ENCODE results near the gene MYOT.
A peak's percentile ranks its signal among the peaks of the same experiment; 100 is the strongest.
"Not testable (repeated sequence)": the region's sequence is repeated elsewhere in the genome, so short reads cannot be mapped to it uniquely, and the experiment has no call there.

The MYOT gene, protein sequence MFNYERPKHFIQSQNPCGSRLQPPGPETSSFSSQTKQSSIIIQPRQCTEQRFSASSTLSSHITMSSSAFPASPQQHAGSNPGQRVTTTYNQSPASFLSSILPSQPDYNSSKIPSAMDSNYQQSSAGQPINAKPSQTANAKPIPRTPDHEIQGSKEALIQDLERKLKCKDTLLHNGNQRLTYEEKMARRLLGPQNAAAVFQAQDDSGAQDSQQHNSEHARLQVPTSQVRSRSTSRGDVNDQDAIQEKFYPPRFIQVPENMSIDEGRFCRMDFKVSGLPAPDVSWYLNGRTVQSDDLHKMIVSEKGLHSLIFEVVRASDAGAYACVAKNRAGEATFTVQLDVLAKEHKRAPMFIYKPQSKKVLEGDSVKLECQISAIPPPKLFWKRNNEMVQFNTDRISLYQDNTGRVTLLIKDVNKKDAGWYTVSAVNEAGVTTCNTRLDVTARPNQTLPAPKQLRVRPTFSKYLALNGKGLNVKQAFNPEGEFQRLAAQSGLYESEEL

DNA sequence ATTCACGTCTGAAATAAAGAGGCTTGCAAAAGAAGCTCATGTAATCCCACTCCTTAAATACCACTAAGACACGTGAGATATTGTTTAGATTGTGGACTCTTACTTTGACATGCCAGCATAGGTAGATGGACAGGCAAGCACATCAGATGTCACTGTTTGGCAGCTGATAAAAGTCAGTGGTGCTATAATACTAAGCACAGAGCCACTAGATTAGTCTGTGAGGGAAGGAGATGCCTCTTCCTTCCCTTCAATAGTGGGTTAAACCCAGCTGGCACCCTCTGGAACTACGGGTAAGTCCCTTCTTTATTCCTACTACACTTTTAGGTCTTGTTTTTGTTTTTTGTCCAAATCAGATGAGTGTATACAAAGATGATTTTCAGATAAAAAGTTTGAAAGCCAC lies at the start of gene MYOT:
MYOT (plus strand) TSS at position 197 of the 400 bp plus-strand sequence. CDS start 2,792 bp downstream, outside the sequence.
- DNase-seq (ENCODE audit: low spot score) = no peak

DNA sequence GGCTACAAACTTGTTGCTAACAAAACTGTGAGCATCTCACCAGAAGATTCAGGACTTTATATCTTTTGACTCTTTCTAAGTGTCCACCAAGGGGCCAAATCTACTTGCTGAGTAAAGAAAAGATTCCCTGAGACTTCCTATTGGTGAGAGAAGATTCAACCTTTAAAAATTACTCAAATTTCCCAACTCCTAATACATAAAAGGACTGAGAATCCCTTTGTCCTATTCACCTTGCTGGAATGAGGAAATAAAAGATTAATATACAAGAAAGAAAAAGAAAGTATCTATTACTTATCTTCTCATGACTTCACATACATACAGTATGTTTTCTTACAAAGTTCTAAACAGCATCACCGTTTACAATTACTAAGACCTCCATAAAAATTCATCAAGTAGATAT lies 47.9 kb upstream of the MYOT start:
- DNase-seq (ENCODE audit: low spot score) = no peak

DNA sequence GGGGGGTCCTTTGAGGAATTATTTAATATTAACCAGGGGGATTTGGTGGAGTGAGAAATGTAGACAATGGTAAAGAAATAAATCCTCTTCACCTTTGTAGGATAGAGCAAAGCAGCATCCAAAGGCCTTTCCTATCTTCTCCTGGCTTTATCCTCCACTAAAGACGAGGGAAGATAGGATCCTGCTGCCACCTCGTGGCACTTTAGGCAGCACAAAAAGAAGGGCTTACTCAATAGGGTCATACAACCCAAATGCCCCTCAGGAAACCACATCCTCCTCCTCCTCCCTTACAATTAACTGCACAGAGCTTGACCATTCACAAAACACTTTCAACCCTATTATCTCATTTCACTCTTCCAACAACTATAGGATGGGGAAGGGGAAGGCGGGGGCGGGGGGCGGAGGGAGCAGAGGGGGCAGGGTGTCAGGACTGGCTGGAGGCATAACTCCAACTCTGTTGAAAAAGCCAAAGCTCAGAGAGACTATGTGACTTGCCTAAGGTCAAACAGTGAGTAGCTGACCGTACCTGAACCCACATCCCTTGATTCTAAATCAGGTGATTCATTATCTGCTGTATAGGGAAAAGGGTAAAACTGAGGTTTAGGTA lies 45.4 kb upstream of the MYOT start:
- DNase-seq (ENCODE audit: low spot score) = peak; percentile 71

DNA sequence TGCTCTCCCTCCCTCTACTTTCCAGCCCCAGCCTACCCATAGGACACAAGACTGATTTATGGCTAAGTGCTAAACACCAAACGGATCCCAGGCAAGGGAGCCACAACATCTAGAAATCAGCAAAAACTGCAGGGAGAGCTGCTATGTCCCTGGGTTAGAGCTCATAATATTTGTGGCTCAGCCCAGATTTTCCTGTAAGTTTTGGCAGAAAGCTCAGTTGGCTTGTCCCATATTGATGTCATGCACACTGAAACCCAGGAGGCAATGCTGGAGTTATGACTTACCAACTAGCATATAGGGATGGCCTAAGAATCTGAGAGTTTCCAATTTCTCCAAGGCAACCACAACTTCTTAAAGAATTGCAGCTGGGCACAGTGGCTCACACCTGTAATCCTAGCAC lies 44.7 kb upstream of the MYOT start:
- DNase-seq (ENCODE audit: low spot score) = no peak

DNA sequence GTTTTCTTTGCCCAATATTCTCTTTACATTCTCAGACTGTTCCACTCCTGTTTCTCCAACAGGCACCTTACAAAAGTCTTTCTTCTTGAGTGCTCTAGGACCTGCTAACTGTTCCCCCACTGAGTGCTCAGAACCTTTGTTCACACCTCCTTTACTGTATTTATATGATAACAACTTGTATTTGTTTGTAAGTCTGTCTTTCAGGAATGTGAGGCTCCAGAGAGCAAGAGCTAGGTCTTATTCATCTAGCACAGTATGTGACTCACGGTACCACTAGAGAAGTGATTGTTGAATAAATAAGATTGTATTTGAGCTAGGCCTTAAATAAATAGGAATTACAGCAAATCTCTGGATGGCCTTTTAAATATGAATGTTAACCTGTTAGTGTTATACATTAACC lies 42.5 kb upstream of the MYOT start:
- no peak for DNase-seq (ENCODE audit: low spot score)

DNA sequence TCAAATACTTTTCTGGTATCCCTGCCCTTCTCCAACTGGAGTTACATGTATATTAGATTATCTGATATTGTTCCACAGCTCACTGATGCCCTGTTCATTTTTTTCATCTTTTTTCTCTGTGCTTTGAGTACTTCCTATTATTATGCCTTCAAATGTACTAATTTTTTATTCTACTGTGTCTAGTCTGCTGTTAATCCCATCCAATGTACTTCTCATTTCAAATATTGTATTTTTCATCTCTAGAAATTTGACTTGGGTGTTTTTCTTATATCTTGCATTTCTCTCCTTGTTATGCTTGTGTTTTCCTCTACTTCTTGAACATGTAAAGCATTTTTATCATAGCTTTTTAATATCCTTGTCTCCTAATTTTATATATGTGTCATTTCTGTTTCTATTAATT lies 41.6 kb upstream of the MYOT start:
- no peak for DNase-seq (ENCODE audit: low spot score)

DNA sequence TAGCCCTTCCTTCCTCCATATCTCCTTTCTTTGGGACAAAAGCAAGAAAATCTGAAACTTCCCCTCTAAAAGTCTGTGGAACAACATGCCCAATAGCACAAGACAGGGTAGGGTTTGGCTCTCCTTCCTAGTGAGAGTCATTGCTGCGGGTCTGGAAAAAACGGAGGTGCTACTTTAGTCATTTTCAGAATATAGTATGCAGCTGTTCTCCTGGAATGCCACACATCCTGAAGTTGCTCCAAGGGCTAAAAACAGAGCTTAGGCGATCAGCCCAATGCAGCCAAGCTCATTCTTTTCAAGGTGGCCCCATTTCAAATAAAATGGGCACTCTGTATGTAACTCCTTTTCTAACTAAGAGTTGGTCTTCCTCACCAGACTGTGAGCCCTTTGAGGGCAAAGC lies 39.5 kb upstream of the MYOT start:
- DNase-seq (ENCODE audit: low spot score) = no peak

DNA sequence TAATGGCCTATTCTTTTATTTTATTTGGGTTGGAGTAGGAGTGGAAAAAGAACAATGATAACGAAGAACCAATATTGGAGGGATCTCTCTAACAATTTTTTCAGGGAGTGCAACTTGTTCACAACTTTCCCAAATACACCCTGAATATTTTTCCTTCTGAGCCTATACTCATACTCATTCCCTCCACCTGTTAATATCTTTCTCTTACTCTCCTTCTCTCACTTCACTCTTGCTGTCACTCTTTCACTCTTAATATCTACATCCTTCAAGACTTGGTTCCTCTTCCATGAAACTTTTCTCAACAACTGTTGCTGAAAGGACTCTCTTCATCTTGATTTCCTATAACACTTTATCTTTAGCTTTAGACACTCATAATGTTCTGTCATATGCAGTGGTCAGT lies 39.0 kb upstream of the MYOT start:
- DNase-seq (ENCODE audit: low spot score) = no peak

DNA sequence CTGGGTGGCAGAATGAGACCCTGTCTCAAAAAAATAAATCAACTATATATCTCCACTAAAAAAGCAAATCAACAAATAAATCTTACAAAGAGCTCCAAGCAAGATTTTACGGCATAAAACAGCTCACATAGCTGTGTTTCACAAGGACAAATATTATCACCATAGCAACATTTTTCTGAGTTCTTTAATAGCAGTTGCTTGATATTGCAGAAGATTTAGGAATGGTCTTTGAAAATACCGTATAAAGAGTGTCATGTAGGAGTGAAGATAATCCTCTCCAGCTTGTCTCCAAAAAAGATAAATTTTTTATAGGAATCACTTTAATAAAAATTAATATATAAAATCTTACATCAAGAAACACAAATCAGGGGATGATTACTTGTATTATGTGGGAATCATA lies 36.6 kb upstream of the MYOT start:
- no peak for DNase-seq (ENCODE audit: low spot score)

DNA sequence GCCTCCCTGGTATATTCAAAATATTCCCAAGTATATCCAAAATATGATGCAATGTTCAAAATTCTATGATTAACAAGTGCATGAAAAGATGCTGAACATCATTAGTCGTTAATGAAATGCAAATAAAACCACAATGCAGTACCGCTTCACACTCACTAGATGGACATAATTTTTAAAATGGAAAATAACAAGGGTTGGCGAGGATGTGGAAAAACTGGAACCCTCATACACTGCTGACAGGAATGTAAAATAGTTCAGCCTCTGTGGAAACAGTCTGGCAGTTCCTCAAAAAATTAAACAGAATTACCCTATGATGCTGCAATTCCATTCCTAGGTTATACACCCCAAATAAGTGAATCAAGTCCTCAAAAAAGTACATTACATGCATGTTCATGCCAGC lies 36.1 kb upstream of the MYOT start:
- no peak for DNase-seq (ENCODE audit: low spot score)

DNA sequence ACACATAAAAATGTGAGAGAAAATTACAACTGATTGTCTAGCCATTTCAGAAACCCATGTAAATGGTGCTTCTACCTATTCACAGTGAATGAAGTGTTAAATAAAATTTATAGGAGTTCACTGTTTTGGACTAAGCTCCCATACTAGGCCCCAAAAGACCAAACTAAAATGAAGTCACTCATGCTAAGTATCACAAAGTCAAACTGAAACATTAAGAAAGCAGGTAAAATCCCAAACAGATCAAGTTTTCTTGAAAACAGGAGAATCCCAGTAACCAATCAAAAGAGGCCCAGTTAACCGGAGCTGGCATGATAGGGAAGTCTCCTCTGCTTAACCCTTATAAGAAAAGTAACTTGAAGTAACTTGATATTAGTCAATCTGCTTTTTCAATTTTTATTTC lies 35.2 kb upstream of the MYOT start:
- no peak for DNase-seq (ENCODE audit: low spot score)

DNA sequence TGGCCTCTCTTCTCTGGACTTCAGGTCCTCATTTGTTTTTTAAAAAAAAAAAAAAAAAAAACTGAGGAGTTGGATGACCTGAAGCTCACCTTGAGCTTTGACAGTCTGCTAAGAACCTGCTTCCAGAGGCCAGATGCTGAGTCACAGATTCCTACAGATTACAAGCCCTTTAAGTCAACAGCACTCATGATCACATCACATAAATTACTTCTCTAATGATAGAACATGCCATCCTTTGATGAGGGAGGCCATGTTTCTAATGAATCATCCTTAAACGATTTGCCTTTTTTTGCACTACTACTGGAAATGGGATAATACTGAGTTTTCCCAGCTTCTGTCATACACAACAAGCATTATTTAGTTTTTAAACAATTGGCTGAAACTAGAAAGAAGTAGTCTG lies 34.2 kb upstream of the MYOT start:
- peak; percentile 27 for DNase-seq (ENCODE audit: low spot score)

DNA sequence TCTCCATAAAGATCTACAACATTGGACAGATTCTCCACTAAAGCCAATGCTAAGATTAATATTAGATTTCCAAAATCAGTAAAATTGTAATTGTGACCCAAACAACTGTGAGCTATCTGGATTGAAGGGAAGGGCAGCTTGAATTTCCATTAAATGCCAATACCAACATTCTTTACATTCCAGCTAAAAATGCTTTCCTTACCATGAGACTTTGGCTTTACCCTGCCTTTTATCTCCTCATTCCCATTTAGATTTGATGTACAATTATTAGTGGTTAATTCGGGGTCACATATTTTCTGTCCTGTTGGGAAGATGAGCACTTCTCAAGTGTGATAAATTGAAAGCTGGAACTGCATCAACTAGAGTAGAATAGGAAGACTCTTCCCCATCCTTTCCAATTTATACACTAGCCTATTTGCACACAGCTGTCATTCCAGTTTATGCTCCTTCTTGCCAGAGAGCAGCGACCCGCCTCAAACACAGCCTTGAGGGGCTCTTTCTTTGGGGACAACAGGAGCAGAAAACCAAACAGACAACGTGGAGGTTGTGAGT lies 33.1 kb upstream of the MYOT start:
- no peak for DNase-seq (ENCODE audit: low spot score)

DNA sequence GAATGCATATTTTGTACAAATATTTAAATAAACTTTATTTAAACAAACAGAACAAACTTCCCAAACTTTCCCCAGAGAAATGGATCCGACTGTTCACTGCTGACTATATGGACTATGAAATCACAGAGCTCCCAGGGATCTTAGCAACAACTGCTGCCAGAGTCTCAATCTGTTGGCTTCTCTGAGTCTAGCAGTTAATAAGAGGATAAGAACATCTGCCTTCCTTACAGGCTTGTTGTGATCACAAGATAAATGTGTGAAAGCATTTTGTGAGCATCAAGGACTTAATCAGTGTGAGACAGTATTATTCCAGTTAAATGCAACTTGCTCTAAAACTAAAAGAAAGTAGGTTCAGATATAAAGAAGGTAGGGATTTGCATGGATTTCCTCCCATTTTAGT lies 31.4 kb upstream of the MYOT start:
- peak; percentile 69 for DNase-seq (ENCODE audit: low spot score)

DNA sequence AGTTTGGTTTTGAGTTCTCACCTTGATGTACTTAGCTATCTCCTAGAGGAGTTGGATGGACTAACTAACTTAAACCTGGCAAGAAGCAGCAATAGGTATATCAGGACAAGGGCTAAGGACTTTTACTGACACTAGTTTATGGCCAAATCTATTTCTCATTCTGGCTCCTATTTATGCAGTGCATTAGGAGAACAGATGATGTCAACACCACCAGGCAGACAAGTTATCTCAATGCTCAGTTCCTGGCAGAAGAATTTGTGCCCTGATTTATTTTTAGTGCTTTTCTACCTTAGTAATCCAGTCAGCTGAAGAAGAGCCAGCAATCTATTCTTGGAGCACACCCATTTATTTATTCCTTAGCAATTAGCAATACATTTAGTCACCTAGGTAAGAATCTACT lies 30.7 kb upstream of the MYOT start:
- no peak for DNase-seq (ENCODE audit: low spot score)

DNA sequence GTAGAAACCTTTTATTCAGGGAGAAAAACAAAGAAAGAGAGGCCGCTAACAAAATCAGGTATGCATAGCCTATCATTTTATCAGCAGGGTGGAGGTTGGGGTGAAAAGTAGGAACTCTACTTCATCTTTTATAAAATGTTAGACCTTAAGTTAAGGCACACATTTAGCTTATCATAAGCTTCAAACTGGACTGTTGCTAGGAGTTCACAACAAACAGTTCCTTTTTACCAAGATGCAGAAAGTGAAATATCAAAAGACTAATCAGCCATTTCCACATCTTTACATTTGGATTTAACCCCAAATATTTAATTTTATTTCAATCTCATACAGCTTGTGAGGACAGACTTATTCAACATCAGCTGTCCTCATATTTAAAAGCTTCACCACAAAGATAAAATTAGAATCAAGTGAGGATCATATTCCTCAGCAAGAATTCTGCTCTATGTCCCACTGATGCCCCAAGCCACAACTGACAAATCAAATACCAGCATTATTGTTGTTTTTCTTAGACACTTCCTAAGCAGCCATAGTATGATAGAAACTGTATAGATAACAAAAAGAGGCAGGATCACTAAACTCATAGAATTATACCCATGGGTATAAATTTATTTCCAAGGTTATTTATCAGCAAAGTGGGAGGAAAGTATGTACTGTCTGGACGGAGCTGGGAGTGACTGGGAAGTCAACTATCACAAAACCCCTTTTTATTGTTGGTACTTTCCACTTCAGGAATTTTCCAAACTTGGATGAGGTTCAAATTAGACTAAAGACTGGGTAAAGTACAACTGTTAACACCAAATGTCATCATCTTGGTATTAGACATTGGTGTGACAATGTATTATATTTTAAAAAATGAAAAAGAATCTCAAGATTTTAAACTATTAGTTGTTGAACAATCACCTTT lies 29.9 kb upstream of the MYOT start:
- DNase-seq (ENCODE audit: low spot score) = no peak

DNA sequence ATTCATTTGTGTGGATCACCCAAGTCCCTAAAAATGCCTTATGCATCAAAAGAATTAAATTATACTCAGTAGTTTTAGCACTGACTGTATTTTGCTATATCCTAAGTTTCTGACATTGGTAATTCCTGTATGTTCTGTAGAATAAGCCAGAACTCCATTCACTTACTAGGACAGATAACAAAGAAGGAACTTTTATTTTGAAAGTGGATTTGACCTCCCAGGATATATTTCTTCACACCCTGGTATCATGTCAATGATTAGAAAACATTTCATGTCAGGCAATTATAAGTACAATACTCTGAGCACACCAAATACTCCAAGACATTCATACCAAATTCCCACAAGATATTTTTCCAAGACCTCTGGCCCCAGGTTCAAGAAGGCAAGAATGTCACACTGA lies 28.7 kb upstream of the MYOT start:
- DNase-seq (ENCODE audit: low spot score) = no peak

DNA sequence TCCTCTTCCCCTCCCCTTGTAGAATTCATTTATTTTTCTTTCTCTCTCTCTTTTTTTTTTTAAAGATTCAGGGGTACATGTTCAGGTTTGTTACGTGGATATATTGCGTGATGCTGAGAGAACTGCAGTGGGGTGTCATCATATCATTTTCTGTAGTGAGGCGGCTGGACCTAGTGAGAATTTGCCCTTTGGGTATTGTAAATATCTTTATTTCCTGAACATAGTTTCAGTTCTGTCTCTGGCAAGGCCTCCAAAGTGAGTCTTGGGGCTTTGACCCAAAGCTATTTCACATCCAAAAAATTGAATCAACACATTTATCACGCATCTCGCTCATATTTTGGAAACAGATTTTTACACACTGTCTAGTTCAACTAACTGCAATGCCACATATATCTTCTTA lies 25.4 kb upstream of the MYOT start:
- DNase-seq (ENCODE audit: low spot score) = no peak

DNA sequence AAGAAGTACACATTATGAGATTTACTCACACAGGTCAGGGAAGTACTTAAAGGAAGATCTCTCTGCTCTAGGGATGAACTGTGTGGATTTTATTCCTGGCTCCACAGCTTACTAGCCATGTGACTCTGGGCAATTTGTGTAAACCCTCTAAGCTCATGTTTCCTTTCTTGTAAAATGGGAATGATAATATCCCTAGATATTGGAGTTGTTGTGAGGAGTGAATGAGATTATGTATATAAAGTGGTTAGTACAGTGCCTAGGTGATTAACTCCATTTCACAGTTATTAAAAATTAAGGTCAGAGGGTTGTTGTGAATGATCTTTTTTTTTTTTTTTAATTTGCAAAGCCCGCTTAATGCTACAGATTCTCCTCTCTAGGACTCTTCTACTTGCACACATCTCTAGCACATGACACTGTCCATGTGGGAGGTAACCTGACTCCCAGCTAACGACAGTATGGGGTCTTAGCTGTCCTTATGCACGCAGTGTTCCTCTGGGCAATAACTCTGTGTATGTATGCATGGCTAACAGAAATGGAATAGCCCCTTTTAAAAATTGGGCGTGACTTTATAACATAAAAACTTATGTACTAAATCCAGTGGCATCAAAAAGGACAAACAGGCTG lies 23.9 kb upstream of the MYOT start:
- no peak for DNase-seq (ENCODE audit: low spot score)

DNA sequence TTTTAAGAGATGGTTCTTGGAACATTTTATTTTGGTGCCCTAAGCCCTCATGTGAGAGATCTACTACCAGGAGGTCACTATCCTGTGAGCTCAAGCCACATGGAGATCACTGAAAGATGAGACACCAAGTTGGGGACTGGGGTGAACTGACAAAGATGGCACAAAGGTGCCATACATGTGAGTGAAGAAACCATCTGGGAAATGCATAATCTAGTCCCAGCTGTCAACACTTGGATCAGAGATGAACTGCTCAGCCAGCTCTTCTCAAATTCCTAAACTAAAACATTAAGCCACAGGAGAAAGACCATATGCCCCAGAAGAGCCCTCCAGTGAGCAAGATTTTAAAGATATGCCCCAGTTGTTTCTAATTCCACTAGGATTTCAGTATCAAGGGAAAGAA lies 22.2 kb upstream of the MYOT start:
- peak; percentile 20 for DNase-seq (ENCODE audit: low spot score)

DNA sequence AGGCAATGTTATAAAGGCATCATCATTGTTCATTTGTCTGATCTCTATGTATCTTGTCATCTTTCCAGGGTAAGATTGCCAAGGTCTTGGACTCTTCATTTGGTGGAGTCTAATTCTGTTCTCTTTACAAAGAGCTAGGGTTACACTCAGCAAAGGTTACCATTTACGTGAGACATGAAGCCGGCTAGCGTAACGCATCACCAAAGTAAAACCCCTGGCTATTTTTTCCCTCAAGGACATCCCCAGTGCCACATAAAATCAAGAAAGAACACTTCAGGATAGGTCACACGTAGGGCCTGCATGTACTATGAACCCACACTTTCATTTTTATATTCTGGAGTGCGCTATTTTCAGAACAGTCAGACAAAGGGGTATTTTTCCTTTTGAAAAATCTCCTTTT lies 20.0 kb upstream of the MYOT start:
- DNase-seq (ENCODE audit: low spot score) = no peak

DNA sequence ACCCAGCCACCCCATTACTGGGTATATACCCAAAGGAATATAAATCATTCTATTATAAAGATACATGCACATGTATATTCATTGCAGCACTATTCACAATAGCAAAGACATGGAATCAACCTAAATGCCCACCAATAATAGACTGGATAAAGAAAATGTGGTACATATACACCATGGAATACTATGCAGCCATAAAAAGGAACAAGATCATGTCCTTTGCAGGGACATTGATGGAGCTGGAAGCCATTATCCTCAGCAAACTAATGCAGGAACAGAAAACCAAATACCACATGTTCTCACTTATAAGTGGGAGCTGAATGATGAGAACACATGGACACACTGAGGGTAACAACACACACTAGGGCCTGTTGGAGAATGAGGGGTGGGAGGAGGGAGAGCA lies 14.5 kb upstream of the MYOT start:
- DNase-seq (ENCODE audit: low spot score) = not testable (repeated sequence)

All from D341Med (cell line).